Right lobe of liver (tissue), 6 donors: ENCODE data around the gene ABCF1. TPM values are rescaled to one million over a fixed set of nuclear protein-coding genes. Genes with fewer than 3 reads are reported as not detected.

Source experiments
- ATAC-seq, 4 donors: fragments of 200-7000 bp; cut with Tn5 transposase; one replicate each; pipeline ENCODE4 v1.9.1; 2020; ENCODE audit warnings: mild to moderate bottlenecking in 4 of 4, moderate library complexity in 4 of 4
- DNase-seq, 3 donors: peaks; one replicate each; pipeline ENCODE4 v3.0.0-alpha.2; 2020
- H3K27ac ChIP-seq, 3 donors: fragments of 200-600 bp; one replicate each; pipeline ENCODE4 v1.8.0; 2022
- H3K27me3 ChIP-seq, 2 donors: fragments of 200-600 bp; one replicate each; pipeline ENCODE4 v1.8.0; 2022
- H3K36me3 ChIP-seq, 4 donors: fragments of 200-600 bp; sonication (generic) in 1 of 4; one replicate each; pipeline versions ENCODE4 v1.5.1 to v1.8.0; 2017 to 2022; ENCODE audit warnings: control low read depth in 1 of 4
- H3K4me1 ChIP-seq, 4 donors: fragments of 200-600 bp; sonication (generic) in 1 of 4; one replicate each; pipeline versions ENCODE4 v1.5.1 to v1.8.0; 2017 to 2022; ENCODE audit warnings: control low read depth in 1 of 4
- H3K4me3 ChIP-seq, 3 donors: fragments of 200-600 bp; one replicate each; pipeline ENCODE4 v1.8.0; 2022
- H3K9me3 ChIP-seq, 4 donors: fragments of 200-600 bp; sonication (generic) in 1 of 4; one replicate each; pipeline versions ENCODE4 v1.5.1 to v1.8.0; 2017 to 2022; ENCODE audit warnings: control low read depth in 1 of 4
- POLR2A ChIP-seq: fragments of 450-650 bp; IDR thresholded peaks from one replicate; pipeline ENCODE4 v1.6.1; 2017; ENCODE audit warnings: antibody characterized with exemption, mild to moderate bottlenecking
- WGBS: methylation state at CpG from one replicate; pipeline ENCODE4 v1.1.6; 2018; ENCODE audit warnings: low coverage, low lambda C conversion rate; ENCODE audit not compliant: insufficient coverage; ENCODE audit errors: missing lambda C conversion rate; 5-methylcytosine and 5-hydroxymethylcytosine counted together
- intact Hi-C, 2 donors: fragments of 100-400 bp; cut with DNase I; formaldehyde crosslinking; loops; one replicate each; pipeline versions ENCODE4 v1.11.2 to v1.14.1; 2022
- total RNA-seq, 6 experiments: library from RNA; depleted of rRNA in 2 of 6; stranded (reverse); fragments of >200 nt in 2 of 6; fragmentation: NEBNext Ultra II Directional in 3 of 6; extraction: Animal tissue kit (Norgen Biotek cat#: 25700) in 3 of 6; gene quantifications; one replicate each; pipeline versions ENCODE4 v1.1.0 to v1.2.4, GENCODE V29; 2016 to 2023
- TF ChIP-seq, protein P1 (sequence below), 4 donors: fragments of 200-600 bp in 3 of 4; fragments of 450-650 bp in 1 of 4; IDR thresholded peaks; one replicate each; pipeline versions ENCODE4 v1.5.1 to v1.8.0; 2016 to 2022; ENCODE audit warnings: antibody characterized with exemption in 4 of 4, mild to moderate bottlenecking in 2 of 4
- donor health status: DM: no; HTN: yes; CAD: no.
- donor health status: DM: no; HTN: no; CAD: no.
- donor health status: DM: no; HTN: no; CAD: no.
- donor health status: DM: no; HTN: yes; CAD: no.
- donor health status: DM: no; HTN: yes; CAD: no.

ABCF1 gene
- total RNA-seq, 6 experiments from 2014 or later = 23.3 to 35.2 (median 26.8) TPM

- H3K4me3 ChIP-seq = no peak overlapping the region
- H3K27me3 ChIP-seq = no peaks in the 10 kb centered on the region
- no peaks in the 10 kb centered on the region for H3K9me3 ChIP-seq
- TF ChIP-seq POLR2A = no peak
- TF ChIP-seq, protein P1, sequence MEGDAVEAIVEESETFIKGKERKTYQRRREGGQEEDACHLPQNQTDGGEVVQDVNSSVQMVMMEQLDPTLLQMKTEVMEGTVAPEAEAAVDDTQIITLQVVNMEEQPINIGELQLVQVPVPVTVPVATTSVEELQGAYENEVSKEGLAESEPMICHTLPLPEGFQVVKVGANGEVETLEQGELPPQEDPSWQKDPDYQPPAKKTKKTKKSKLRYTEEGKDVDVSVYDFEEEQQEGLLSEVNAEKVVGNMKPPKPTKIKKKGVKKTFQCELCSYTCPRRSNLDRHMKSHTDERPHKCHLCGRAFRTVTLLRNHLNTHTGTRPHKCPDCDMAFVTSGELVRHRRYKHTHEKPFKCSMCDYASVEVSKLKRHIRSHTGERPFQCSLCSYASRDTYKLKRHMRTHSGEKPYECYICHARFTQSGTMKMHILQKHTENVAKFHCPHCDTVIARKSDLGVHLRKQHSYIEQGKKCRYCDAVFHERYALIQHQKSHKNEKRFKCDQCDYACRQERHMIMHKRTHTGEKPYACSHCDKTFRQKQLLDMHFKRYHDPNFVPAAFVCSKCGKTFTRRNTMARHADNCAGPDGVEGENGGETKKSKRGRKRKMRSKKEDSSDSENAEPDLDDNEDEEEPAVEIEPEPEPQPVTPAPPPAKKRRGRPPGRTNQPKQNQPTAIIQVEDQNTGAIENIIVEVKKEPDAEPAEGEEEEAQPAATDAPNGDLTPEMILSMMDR (IDR thresholded peaks at IDR 0.05) = no peak
- peaks cover 0 to 31% (median 4%) of the 10 kb centered on the region in 4 donors for H3K36me3 ChIP-seq
- 48% methylated on average over 2 of the region's 2 CpGs for WGBS
- DNase-seq (no peak), ATAC-seq (no peak)
- H3K27ac ChIP-seq = no peak overlapping the region
- intact Hi-C loops = loop anchor here (5.0 to 10.0 kb wide), 3 partner anchors 44 to 66 kb away; no protein-coding TSS in a partner anchor
- H3K4me1 ChIP-seq = no peaks in the 10 kb centered on the region
Measured at GRCh38 chr6:30548375-30548774, 22.9 kb upstream of the ABCF1 start.

DNA sequence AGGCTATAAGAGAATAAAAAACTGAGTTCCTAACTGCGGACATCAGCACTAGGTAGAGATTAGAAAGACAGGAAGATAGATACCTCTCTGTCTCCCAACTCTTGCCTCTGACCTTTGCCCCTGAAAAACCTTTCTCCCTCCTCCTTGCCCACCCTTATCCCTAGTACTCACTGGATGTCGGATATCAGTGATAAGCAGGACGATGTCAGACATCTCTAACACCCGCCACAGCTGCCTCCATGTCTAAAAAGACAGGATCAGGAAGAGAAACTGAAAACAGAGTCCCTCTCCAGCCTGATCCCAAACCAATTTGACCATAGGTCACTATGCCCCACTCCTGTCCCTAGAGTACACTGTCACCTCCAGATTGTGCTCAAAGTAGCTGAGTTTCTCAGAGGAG lies 16.8 kb upstream of the ABCF1 start:
- H3K4me1 ChIP-seq = peaks cover 0 to 14% (median 5%) of the 10 kb centered on the region in 4 donors
- no peak for DNase-seq
- H3K27ac ChIP-seq = no peak overlapping the region
- peaks cover 0 to 31% (median 4%) of the 10 kb centered on the region in 4 donors for H3K36me3 ChIP-seq
- no peaks in the 10 kb centered on the region for H3K27me3 ChIP-seq
- no peak for ATAC-seq
- intact Hi-C loops = no loop called here
- H3K4me3 ChIP-seq = no peak overlapping the region
- no peaks in the 10 kb centered on the region for H3K9me3 ChIP-seq
- WGBS = 67% methylated on average over 1 of the region's 4 CpGs
- no peak for TF ChIP-seq POLR2A
- TF ChIP-seq, protein P1 (IDR thresholded peaks at IDR 0.05) = no peak

DNA sequence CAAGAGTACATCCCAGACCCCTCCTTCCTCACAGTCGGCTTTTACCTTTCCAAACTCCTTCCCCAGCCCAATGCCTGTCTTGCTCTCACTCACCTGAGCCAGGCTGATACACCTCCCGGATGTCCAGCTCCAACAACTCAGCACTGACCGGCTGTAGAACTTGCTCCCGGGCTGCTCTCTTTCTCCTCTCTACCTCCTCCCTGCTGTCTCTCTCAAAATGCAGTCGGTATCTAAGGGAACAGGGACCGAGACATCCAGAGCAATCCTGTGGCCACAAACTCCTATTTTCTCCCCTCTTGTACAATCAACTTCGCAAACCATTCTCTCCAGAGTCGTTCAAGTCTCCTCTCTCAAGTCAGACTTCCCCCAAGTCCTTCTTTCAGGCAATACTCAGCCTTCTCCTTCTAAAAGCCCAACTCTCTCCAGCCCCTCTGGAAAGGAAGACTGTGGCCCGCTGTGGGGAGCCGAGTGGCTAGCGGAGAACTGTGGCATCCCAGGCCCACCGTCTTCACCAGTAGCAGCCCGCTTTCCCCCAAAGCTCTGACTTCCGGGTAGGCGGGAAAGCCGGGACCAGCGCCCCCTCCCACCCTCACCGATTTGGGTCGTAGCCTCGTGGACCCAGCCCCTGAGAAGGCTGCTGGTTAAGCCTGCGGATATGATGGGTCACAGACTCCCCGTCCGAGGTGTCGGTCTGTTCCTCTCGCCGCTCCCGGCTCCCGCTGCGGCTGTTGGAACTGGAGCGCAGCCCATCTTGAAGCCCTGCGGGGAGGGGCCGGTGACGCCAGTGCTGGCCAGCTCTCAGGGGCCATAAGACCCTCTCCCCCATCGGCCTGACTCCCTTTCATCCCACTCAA lies 16.1 kb upstream of the ABCF1 start:
- DNase-seq = peak in 2 of 3 donors; percentile 50 to 70
- TF ChIP-seq POLR2A = no peak
- TF ChIP-seq, protein P1 (IDR thresholded peaks at IDR 0.05) = no peak

DNA sequence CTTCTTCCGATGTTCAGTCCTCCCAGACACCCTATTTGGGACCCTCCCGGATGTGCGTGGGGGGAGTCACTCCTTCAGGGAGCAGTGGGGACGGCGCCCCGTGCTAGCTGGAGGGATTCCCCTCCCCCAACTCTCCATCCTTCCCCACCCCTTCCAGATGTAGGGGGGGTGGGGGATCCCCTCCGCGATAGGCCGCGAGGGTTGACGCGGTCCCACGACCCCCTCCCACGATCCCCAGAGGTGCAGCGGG lies 15.5 kb upstream of the ABCF1 start:
- no peak for DNase-seq
- 0% methylated on average over 1 of the region's 15 CpGs for WGBS
- H3K4me3 ChIP-seq = peak overlapping the region; percentile 77 to 86 (median 84)
- H3K36me3 ChIP-seq = peaks cover 0 to 31% (median 4%) of the 10 kb centered on the region in 4 donors
- no peak for TF ChIP-seq POLR2A
- TF ChIP-seq, protein P1 (IDR thresholded peaks at IDR 0.05) = no peak
- H3K4me1 ChIP-seq = peaks cover 0 to 14% (median 5%) of the 10 kb centered on the region in 4 donors
- H3K27me3 ChIP-seq = no peaks in the 10 kb centered on the region
- intact Hi-C loops = no loop called here
- H3K27ac ChIP-seq = peak overlapping the region; percentile 93 to 95 (median 95)
- H3K9me3 ChIP-seq = no peaks in the 10 kb centered on the region
- ATAC-seq = no peak

More for the DNA sequence above, 16.1 kb upstream of the ABCF1 start:
- peaks cover 0 to 31% (median 4%) of the 10 kb centered on the region in 4 donors for H3K36me3 ChIP-seq
- peak in 2 of 4 donors; percentile 1 to 3 for ATAC-seq
- H3K4me3 ChIP-seq = peak overlapping the region; percentile 77 to 86 (median 84)
- 40% methylated on average over 12 of the region's 34 CpGs for WGBS
- H3K9me3 ChIP-seq = no peaks in the 10 kb centered on the region
- intact Hi-C loops = no loop called here
- peaks cover 0 to 14% (median 5%) of the 10 kb centered on the region in 4 donors for H3K4me1 ChIP-seq
- no peaks in the 10 kb centered on the region for H3K27me3 ChIP-seq
- H3K27ac ChIP-seq = peak overlapping the region; percentile 93 to 95 (median 95)
